Ectodermal cell (in vitro differentiated cells): ENCODE measurements around the gene PFKFB3.
"Not testable (repeated sequence)": the region's sequence is repeated elsewhere in the genome, so short reads cannot be mapped to it uniquely, and the experiment has no call there.

ENCODE experiments used
- H3K27ac ChIP-seq: 2 replicates; pipeline ENCODE4 v1.7.0; 2013; ENCODE audit warnings: mild to moderate bottlenecking, low read depth, low read length; ENCODE audit not compliant: insufficient read depth, poor library complexity, severe bottlenecking
- H3K27me3 ChIP-seq: 2 replicates; pipeline ENCODE4 v1.7.0; 2013; ENCODE audit warnings: mild to moderate bottlenecking, low read length; ENCODE audit not compliant: insufficient read depth, control insufficient read depth, poor library complexity, severe bottlenecking
- H3K36me3 ChIP-seq: one replicate; pipeline ENCODE4 v1.7.0; 2013; ENCODE audit warnings: low read length; ENCODE audit not compliant: control insufficient read depth, insufficient read depth
- H3K4me1 ChIP-seq: one replicate; pipeline ENCODE4 v1.7.0; 2013; ENCODE audit warnings: low read length; ENCODE audit not compliant: control insufficient read depth, insufficient read depth
- H3K4me3 ChIP-seq: 2 replicates; pipeline ENCODE4 v1.7.0; 2013; ENCODE audit warnings: low read depth, low read length, control low read depth; ENCODE audit not compliant: insufficient read depth
- H3K9me3 ChIP-seq: 2 replicates; pipeline ENCODE4 v1.7.0; 2013; ENCODE audit warnings: mild to moderate bottlenecking, low read length, moderate library complexity; ENCODE audit not compliant: control insufficient read depth
- WGBS, 2 experiments: methylation state at CpG; one replicate each; pipeline ENCODE4 v1.1.7; 2013; ENCODE audit warnings: missing lambda C conversion rate in 2 of 2; 5-methylcytosine and 5-hydroxymethylcytosine counted together

Gene PFKFB3

DNA sequence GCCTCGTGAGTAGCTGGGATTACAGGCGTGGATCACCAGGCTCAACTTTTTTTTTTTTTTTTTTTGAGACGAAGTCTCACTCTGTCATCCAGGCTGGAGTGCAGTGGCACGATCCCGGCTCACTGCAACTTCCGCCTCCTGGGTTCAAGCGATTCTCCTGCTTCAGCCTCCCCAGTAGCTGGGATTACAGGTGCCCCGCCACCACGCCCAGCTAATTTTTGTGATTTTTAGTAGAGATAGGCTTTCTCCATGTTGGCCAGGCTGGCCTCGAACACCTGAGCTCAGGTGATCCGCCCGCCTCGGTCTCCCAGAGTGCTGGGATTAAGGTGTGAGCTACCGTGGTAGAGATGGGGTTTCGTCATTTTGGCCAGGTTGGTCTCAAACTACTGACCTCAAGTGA, 36.8 kb upstream of the PFKFB3 start:
- not testable (repeated sequence) for H3K36me3 ChIP-seq, H3K9me3 ChIP-seq, H3K27ac ChIP-seq, H3K27me3 ChIP-seq, H3K4me1 ChIP-seq, H3K4me3 ChIP-seq
- 94 to 97% methylated on average over 15 of the region's 15 CpGs for WGBS, 2 experiments

DNA sequence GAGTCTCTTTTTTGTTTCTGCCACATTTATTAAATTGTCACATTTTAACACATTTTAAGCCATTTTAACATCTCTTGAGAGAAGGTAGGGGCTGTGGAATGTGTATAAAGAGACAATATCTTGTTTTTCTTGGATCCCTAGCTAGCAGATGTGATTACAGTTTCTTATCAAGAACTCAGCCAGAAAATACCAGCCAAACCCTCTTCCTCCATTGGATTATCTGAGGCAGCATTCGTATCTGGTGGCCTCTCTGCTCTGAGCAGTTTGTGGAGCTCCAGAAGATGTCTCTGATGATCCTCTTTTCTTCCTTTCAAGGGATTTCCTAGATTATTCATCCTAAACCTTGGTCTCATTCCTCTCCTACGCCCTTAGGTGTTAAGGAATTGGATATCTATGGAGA, 35.3 kb upstream of the PFKFB3 start:
- H3K36me3 ChIP-seq = no peaks in the 10 kb centered on the region
- H3K9me3 ChIP-seq = no peaks in the 10 kb centered on the region
- 91 to 96% methylated on average over 1 to 2 of the region's 2 CpGs for WGBS, 2 experiments
- H3K4me1 ChIP-seq = no peaks in the 10 kb centered on the region
- no peak overlapping the region for H3K27ac ChIP-seq
- H3K27me3 ChIP-seq = no peaks in the 10 kb centered on the region
- H3K4me3 ChIP-seq = no peak overlapping the region

DNA sequence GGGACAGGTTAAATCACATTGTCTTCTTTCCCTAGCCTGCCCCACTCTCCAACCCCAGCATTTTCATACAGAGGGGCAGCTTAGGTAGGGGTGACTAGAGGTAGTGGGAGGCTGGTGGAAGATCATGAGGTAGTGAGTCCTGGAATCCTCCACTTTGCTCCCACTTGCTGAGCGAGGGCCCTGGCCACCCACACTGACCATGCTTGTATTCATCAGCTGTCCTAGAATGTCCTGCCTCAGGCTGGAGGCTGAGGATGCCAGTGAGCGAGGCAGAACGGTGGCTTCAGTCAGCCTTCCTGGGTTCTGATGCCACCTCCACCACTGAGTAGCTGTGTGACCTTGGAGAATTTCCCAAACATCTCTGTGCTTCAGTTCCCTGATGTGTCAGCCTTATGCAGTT, 34.6 kb upstream of the PFKFB3 start:
- Histone ChIP-seq H3K9me3 (no peaks in the 10 kb centered on the region), H3K4me3 (no peak overlapping the region), H3K36me3 (no peaks in the 10 kb centered on the region), H3K27ac (no peak overlapping the region), H3K27me3 (no peaks in the 10 kb centered on the region), H3K4me1 (no peaks in the 10 kb centered on the region)
- 92 to 93% methylated on average over 3 of the region's 3 CpGs for WGBS, 2 experiments

DNA sequence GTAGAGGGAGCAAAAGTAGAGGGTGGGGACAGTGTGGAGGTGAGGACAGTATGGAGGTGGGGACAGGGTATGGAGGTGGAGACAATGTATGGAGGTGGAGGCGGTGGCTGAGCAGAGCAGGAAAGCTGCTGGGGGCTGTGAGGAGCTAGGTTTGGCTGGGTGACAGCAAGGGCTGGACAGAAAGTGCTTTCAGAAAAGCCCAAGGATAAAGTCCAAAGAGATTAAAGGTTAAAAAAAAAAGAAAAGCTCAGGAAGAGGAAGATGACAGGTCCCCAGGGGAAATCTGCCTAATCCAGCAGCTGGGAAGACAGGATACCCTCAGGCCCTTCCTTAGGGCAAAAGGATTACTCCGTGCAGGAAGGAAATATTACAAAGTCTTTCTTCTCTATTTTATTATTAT, 32.1 kb upstream of the PFKFB3 start:
- H3K27ac ChIP-seq = no peak overlapping the region
- WGBS, 2 experiments = 95 to 98% methylated on average over 1 to 2 of the region's 2 CpGs
- H3K4me3 ChIP-seq = no peak overlapping the region
- no peaks in the 10 kb centered on the region for H3K36me3 ChIP-seq
- no peaks in the 10 kb centered on the region for H3K27me3 ChIP-seq
- H3K9me3 ChIP-seq = no peaks in the 10 kb centered on the region
- H3K4me1 ChIP-seq = no peaks in the 10 kb centered on the region

DNA sequence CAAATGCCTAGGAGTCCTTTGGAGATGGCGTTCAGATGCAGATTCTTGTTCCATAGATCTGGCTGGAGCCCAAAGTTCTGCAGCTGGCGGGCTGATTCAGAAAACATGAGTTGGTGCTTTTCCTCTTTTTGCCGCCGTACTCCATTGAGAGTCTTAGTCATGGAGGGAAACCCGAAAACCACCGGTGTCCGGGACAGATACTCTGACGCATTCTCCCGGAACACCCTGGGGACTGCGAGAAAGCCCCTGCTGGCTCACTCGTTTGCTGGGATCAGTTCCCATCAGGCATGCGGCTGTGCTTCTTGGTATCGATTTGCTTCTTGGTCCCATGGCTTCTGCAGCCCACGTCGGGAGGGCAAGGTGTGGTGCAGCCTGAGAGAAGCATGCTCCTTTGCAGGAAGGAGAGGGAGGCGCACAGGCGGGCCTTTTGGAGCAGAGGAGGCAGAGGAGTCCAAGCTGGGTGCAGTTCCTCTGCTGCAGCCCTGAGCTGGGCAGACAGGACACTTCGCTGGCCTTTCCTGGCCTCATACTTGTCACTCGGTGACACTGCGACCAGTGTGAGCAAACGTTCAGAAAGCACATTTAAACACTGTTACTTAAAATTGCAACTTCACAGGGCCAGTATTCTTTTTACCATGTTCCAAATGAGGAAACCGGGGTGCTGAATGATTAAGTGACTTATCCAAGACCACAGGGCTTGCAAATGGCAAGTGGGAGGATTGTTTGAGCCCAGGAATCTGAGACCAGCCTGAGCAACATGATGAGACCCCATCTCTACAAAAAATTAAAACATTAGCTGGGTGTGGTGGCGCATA, 30.6 kb upstream of the PFKFB3 start:
- 94 to 95% methylated on average over 23 of the region's 23 CpGs for WGBS, 2 experiments
- Histone ChIP-seq H3K36me3 (no peaks in the 10 kb centered on the region), H3K27me3 (no peaks in the 10 kb centered on the region), H3K27ac (no peak overlapping the region), H3K4me1 (no peaks in the 10 kb centered on the region), H3K4me3 (no peak overlapping the region), H3K9me3 (no peaks in the 10 kb centered on the region)

DNA sequence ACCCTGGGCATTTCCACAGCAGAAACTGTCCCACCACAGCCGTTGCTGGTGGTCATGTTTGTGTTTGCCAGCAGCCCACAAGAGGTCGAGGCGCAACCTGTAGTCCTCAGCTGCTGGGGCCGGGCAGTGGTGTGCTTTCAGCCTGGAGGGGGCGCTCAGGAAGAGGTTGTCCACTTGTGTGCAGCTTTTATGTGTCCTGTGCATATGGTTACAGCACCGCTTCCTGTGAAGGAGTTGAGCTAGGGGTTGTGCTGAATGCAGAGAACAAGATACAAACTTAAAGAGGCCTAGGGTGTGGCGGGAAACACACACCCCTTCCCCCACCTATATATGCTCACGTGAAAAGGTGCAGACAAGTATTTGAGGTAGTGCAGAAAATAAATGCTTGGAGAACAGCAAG, 29.5 kb upstream of the PFKFB3 start:
- H3K36me3 ChIP-seq = no peaks in the 10 kb centered on the region
- H3K4me1 ChIP-seq = no peaks in the 10 kb centered on the region
- WGBS, 2 experiments = 79 to 86% methylated on average over 7 of the region's 8 CpGs
- no peak overlapping the region for H3K27ac ChIP-seq
- H3K4me3 ChIP-seq = no peak overlapping the region
- H3K27me3 ChIP-seq = no peaks in the 10 kb centered on the region
- H3K9me3 ChIP-seq = no peaks in the 10 kb centered on the region

DNA sequence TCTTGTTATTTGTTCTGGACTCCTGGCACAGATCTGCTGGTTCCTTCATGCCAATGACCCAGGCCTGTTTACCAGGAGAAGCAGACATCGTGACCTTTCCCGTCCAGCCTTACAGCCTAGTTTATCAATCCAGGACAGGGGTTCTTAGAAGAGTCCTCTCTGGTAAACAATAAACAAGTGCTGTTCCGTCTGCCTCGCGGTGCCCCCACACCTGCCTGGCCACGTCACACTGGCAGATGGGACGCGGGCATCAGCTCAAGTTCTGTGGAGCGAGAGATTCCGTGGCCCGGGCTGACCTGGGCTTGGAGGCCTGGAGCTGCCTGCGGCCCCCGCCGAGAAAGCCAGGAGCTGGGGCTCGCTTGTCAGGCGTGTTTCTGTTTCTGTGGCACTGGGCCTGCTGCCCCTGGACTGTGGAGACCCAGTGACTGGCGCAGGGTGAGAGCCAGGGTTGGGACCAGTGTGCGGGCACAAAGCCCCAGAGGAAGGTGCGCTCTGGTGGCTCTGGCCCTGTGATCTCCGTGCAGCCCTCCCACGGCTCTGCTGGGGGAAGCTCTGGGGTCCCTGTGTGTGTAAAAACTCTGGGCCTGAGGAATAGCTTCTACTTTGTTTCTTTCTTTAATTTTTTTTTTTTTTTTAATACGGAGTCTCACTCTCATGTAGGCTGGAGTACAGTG, 28.4 kb upstream of the PFKFB3 start:
- Histone ChIP-seq H3K4me1 (no peaks in the 10 kb centered on the region), H3K36me3 (no peaks in the 10 kb centered on the region), H3K27me3 (no peaks in the 10 kb centered on the region), H3K9me3 (no peaks in the 10 kb centered on the region), H3K4me3 (no peak overlapping the region), H3K27ac (no peak overlapping the region)
- 96% methylated on average over 22 of the region's 22 CpGs for WGBS, 2 experiments

DNA sequence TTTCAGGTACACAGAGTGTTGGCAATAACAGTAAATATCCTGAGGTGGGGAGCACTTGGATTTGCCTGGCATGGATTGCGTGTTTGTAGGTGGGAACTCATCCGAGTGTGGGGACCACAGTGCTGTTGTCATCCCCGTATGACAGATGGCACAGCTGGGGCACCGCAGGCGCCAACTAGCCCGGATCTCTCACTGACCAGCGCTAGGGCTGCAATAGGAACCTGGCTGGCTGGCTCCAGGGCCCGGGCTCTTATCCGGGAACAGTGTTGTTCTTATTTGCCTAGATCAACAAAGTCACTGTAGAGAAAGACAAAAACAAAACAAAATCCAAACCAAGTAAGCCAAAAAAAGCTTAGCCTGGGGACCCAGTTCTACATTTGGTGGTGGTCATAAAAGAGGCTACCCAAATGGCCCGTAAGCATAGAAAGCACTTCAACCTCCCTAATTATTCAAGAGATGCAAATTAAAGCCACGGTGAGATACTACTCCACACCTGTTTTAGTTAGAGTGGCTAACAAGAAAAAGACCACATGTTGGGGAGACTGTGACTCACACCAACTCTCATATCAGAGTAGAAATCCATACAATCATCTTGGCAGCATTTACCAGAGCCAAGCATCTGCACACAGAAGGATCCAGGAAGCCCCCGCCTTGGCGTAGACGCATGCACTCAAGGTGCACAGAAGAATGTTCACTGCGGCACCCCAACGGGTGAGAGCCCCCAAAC, 27.2 kb upstream of the PFKFB3 start:
- Histone ChIP-seq H3K9me3 (no peaks in the 10 kb centered on the region), H3K4me3 (no peak overlapping the region), H3K36me3 (no peaks in the 10 kb centered on the region), H3K27me3 (no peaks in the 10 kb centered on the region), H3K27ac (no peak overlapping the region), H3K4me1 (no peaks in the 10 kb centered on the region)
- 86 to 89% methylated on average over 16 of the region's 16 CpGs for WGBS, 2 experiments

DNA sequence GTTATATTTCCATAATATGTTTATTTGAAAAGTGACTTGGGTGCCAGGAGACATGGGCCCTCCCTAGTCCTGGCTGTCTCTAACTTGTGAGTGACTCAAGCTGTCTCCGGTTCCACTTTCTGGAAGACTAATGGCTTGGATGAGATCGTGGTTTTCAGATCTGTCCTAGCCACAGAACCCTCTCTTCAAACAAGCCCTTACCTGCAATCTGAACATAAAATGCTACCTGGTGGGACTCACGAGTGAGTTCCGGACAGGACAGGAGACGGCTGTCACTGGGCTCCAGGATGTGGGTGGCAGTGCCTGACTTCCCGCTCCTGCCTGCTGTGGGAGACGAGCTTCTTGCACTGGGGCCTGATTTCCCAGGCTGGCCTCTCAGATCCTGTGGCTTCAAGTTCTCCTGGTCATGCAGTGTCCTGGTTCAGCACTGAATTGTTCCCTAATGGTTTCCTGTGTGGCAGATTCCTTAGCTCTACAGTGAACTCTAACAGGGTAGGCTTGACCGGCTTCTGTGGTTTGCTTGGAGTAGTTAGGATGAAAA, 26.0 kb upstream of the PFKFB3 start:
- WGBS, 2 experiments = 94 to 95% methylated on average over 8 of the region's 8 CpGs
- Histone ChIP-seq H3K27me3 (no peaks in the 10 kb centered on the region), H3K27ac (no peak overlapping the region)

DNA sequence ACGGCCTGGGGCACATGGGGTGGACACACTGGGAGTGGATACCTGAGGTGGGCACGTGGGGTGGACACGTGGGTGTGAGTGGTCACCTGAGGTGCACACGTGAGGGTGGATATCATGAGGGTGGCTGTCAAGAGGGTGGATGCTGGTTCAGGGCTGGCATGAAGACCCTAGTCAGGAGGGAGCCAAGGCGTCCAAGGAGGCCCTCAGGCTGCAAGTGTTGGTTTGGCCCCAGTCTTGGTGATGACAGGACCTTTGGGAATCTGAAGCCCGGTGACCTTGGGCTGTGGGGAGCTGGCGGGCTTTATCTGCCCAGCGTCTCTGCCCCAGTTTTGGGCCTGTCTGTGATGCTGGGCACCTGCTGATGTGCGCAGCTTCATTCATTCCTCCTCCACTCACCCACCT, 24.9 kb upstream of the PFKFB3 start:
- Histone ChIP-seq H3K4me3 (no peak overlapping the region), H3K9me3 (no peaks in the 10 kb centered on the region), H3K27ac (no peak overlapping the region), H3K27me3 (no peaks in the 10 kb centered on the region), H3K4me1 (no peaks in the 10 kb centered on the region), H3K36me3 (no peaks in the 10 kb centered on the region)
- WGBS, 2 experiments = 95 to 96% methylated on average over 9 of the region's 9 CpGs

More for the DNA sequence above, 26.0 kb upstream of the PFKFB3 start:
- H3K4me3 ChIP-seq = no peak overlapping the region
- no peaks in the 10 kb centered on the region for H3K36me3 ChIP-seq
- no peaks in the 10 kb centered on the region for H3K4me1 ChIP-seq
- no peaks in the 10 kb centered on the region for H3K9me3 ChIP-seq
